PC-9 (cell line): ENCODE results near the gene AGBL4. TPM values are rescaled to one million over a fixed set of nuclear protein-coding genes. Genes with fewer than 3 reads are reported as not detected.

Source experiments
- BruUV-seq: library from RNA; stranded (reverse); fragments of 400-500 nt; replicated peaks from 2 replicates; lab custom pipeline; 2021; lab: Mats Ljungman, UMichigan
- CTCF ChIA-PET: fragments of 300-600 bp; sonication (Branson Sonifier 250); formaldehyde crosslinking; loops from one replicate; lab custom pipeline; 2022; ENCODE audit warnings: antibody characterized with exemption; lab: Charles Lee
- POLR2A ChIA-PET: fragments of 300-600 bp; sonication (Branson Sonifier 250); formaldehyde crosslinking; loops from one replicate; lab custom pipeline; 2022; ENCODE audit warnings: antibody characterized with exemption; ENCODE audit not compliant: unreplicated experiment; lab: Charles Lee
- DNase-seq, 2 experiments: peaks; one replicate each; pipeline versions ENCODE4 v3.0.0 to v3.0.0-alpha.2; 2015 to 2022; ENCODE audit warnings: mixed read lengths in 1 of 2
- H2AFZ ChIP-seq: fragments of 200-600 bp; sonication (generic); 2 replicates; pipeline ENCODE4 v1.8.1; 2017; ENCODE audit warnings: antibody characterized with exemption
- H3F3A ChIP-seq: fragments of 200-600 bp; sonication (generic); 2 replicates; pipeline ENCODE4 v1.8.1; 2017; ENCODE audit warnings: antibody characterized with exemption, mild to moderate bottlenecking, low read depth; ENCODE audit not compliant: insufficient read depth
- H3K27ac ChIP-seq: fragments of 200-600 bp; sonication (generic); 2 replicates; pipeline ENCODE4 v1.6.1; 2016; ENCODE audit warnings: mixed run types
- H3K27me3 ChIP-seq: fragments of 200-600 bp; sonication (generic); 2 replicates; pipeline ENCODE4 v1.6.1; 2016; ENCODE audit warnings: low read depth, mixed run types; ENCODE audit not compliant: insufficient read depth
- H3K36me3 ChIP-seq: fragments of 200-600 bp; sonication (generic); 2 replicates; pipeline ENCODE4 v1.6.1; 2016; ENCODE audit warnings: low read depth, mixed run types
- H3K4me1 ChIP-seq: fragments of 200-600 bp; sonication (generic); replicated peaks from 2 replicates; pipeline ENCODE4 v1.6.1; 2016; ENCODE audit warnings: mixed run types; ENCODE audit not compliant: insufficient read depth
- H3K4me2 ChIP-seq: fragments of 200-600 bp; sonication (generic); 2 replicates; pipeline ENCODE4 v1.6.1; 2017; ENCODE audit warnings: mixed run types
- H3K4me3 ChIP-seq: fragments of 200-600 bp; sonication (generic); 2 replicates; pipeline ENCODE4 v1.6.1; 2016; ENCODE audit warnings: mixed run types
- H3K79me2 ChIP-seq: fragments of 200-600 bp; sonication (generic); 2 replicates; pipeline ENCODE4 v1.6.1; 2017; ENCODE audit warnings: low read depth, mixed run types
- H3K9me2 ChIP-seq: fragments of 200-600 bp; sonication (generic); 2 replicates; pipeline ENCODE4 v1.8.1; 2017; ENCODE audit warnings: mild to moderate bottlenecking; ENCODE audit not compliant: insufficient read depth
- H3K9me3 ChIP-seq: fragments of 200-600 bp; sonication (generic); 2 replicates; pipeline ENCODE4 v1.8.1; 2016; ENCODE audit warnings: low read depth; ENCODE audit not compliant: insufficient read depth
- H4K20me1 ChIP-seq: fragments of 200-600 bp; sonication (generic); 2 replicates; pipeline ENCODE4 v1.8.1; 2017; ENCODE audit not compliant: insufficient read depth
- CTCF ChIP-seq: fragments of 200-600 bp; sonication (generic); conservative IDR thresholded peaks from 2 replicates; pipeline ENCODE4 v1.6.1; 2017; ENCODE audit warnings: mixed run types, antibody characterized with exemption, mild to moderate bottlenecking, moderate library complexity
- EZH2 ChIP-seq: fragments of 200-600 bp; sonication (generic); IDR thresholded peaks from 2 replicates; pipeline ENCODE4 v1.8.0; 2017; ENCODE audit warnings: antibody characterized with exemption, low read depth
- intact Hi-C: fragments of 100-400 bp; cut with micrococcal nuclease; formaldehyde crosslinking; loops from one replicate; pipeline ENCODE4 v1.10.0; 2022; ENCODE audit not compliant: unreplicated experiment
- total RNA-seq: library from RNA; stranded (reverse); gene quantifications from 2 replicates; pipeline ENCODE4 v1.2.3, GENCODE V29; 2021

Gene AGBL4
- total RNA-seq, 1 experiment from 2014 or later, result not detected

DNA sequence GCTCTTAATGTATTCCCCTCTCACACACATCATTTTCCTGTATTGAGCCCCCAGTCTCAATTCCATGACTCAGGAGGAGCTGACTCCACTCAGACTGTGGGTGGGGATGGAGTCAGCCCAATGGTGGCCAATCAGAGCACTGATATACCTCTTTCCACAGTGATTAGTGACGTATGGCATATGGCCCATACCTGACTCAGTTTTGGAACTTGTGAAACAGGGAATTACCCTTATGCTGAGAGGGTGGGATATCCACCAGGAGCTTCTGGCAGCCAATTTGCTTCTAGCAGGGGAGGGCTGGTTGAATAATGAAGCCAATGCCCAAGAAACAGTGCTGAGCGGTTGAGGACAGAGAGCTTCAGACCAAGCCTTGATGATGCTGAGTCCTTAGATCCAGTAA, 1465.4 kb downstream of the AGBL4 start:
- ChIA-PET CTCF (no interaction called here), POLR2A (no interaction called here)
- Histone ChIP-seq H3K9me3 (no peaks in the 10 kb centered on the region), H3K27ac (no peak overlapping the region), H3F3A (no peaks in the 10 kb centered on the region), H3K36me3 (no peaks in the 10 kb centered on the region), H3K4me3 (no peak overlapping the region), H3K9me2 (no peaks in the 10 kb centered on the region), H3K79me2 (no peaks in the 10 kb centered on the region), H4K20me1 (no peaks in the 10 kb centered on the region), H3K4me2 (no peak overlapping the region), H3K4me1 (no peaks in the 10 kb centered on the region), H3K27me3 (0 out of 2 replicates have a peak, but pooled peaks cover 6% of the 10 kb centered on the region), H2AFZ (no peak overlapping the region)
- TF ChIP-seq CTCF, result no peak
- TF ChIP-seq EZH2, result no peak
- no peak for DNase-seq
- no TSS peak for BruUV-seq
- intact Hi-C loops, result no loop called here

- TF ChIP-seq CTCF (no peak), EZH2 (no peak)
Measured at GRCh38 chr1:48556186-48556850, 1467.4 kb downstream of the AGBL4 start.

GRCh38 chr1:48555271-48555670, 1468.5 kb downstream of the AGBL4 start:
- no peaks in the 10 kb centered on the region for H3F3A ChIP-seq
- H3K9me2 ChIP-seq, result no peaks in the 10 kb centered on the region
- intact Hi-C loops, result no loop called here
- TF ChIP-seq EZH2, result no peak
- no peak for TF ChIP-seq CTCF
- no peaks in the 10 kb centered on the region for H4K20me1 ChIP-seq
- CTCF ChIA-PET, result no interaction called here
- no peaks in the 10 kb centered on the region for H3K36me3 ChIP-seq
- H3K79me2 ChIP-seq, result no peaks in the 10 kb centered on the region
- no peak overlapping the region for H3K4me2 ChIP-seq
- no peak overlapping the region for H3K27ac ChIP-seq
- POLR2A ChIA-PET, result no interaction called here
- no peak overlapping the region for H3K4me3 ChIP-seq
- BruUV-seq, result no TSS peak
- no peaks in the 10 kb centered on the region for H3K9me3 ChIP-seq
- H2AFZ ChIP-seq, result no peak overlapping the region
- no peak for DNase-seq
- H3K4me1 ChIP-seq, result no peaks in the 10 kb centered on the region
- peaks cover 13% of the 10 kb centered on the region; the same call in 1 of the 2 replicates for H3K27me3 ChIP-seq

More at GRCh38 chr1:48556186-48556850, 1467.4 kb downstream of the AGBL4 start:
- intact Hi-C loops, result no loop called here
- no TSS peak for BruUV-seq
- no peaks in the 10 kb centered on the region for H3K36me3 ChIP-seq
- H3K9me2 ChIP-seq, result no peaks in the 10 kb centered on the region
- no peak overlapping the region for H3K4me2 ChIP-seq
- ChIA-PET CTCF (no interaction called here), POLR2A (no interaction called here)
- H3K27me3 ChIP-seq, result 0 out of 2 replicates have a peak, but pooled peaks cover 6% of the 10 kb centered on the region
- no peaks in the 10 kb centered on the region for H4K20me1 ChIP-seq
- no peaks in the 10 kb centered on the region for H3K9me3 ChIP-seq
- H3K27ac ChIP-seq, result no peak overlapping the region
- H2AFZ ChIP-seq, result no peak overlapping the region
- no peaks in the 10 kb centered on the region for H3K4me1 ChIP-seq
- H3K79me2 ChIP-seq, result no peaks in the 10 kb centered on the region
- H3F3A ChIP-seq, result no peaks in the 10 kb centered on the region
- no peak overlapping the region for H3K4me3 ChIP-seq
- no peak for DNase-seq
